NT2/D1 (cell line): ENCODE data around the gene PNMA8C.

Source experiments
- DNase-seq: peaks from one replicate; pipeline ENCODE4 v3.0.0-alpha.2; 2011; ENCODE audit warnings: low read depth, low spot score
- H3K27me3 ChIP-seq: 2 replicates; pipeline ENCODE4 v1.6.0; 2011; ENCODE audit warnings: mild to moderate bottlenecking; ENCODE audit not compliant: insufficient read length, insufficient read depth
- H3K36me3 ChIP-seq: 2 replicates; pipeline ENCODE4 v1.6.1; 2011; ENCODE audit warnings: mild to moderate bottlenecking, low read length, mixed read lengths; ENCODE audit not compliant: insufficient read depth, insufficient read length
- H3K4me1 ChIP-seq: 2 replicates; pipeline ENCODE4 v1.5.1; 2011; ENCODE audit not compliant: insufficient read depth, insufficient read length
- H3K4me3 ChIP-seq: 2 replicates; pipeline ENCODE4 v1.5.1; 2011; ENCODE audit warnings: low read depth; ENCODE audit not compliant: insufficient read length
- H3K9ac ChIP-seq: 2 replicates; pipeline ENCODE4 v1.6.0; 2011; ENCODE audit warnings: low read depth; ENCODE audit not compliant: insufficient read length
- H3K9me3 ChIP-seq: 2 replicates; pipeline ENCODE4 v1.5.1; 2011; ENCODE audit warnings: mild to moderate bottlenecking, low read length; ENCODE audit not compliant: insufficient read depth
- SUZ12 ChIP-seq: IDR thresholded peaks from 2 replicates; pipeline ENCODE4 v1.6.1; 2011; ENCODE audit not compliant: insufficient read length, insufficient read depth; ENCODE audit errors: extremely low read depth
- YY1 ChIP-seq: IDR thresholded peaks from 2 replicates; pipeline ENCODE4 v1.6.1; 2011; ENCODE audit not compliant: insufficient read length, insufficient read depth
- ZNF274 ChIP-seq: IDR thresholded peaks from 2 replicates; pipeline ENCODE4 v1.6.1; 2011; ENCODE audit warnings: mild to moderate bottlenecking, low read depth, low read length

The PNMA8C gene

GRCh38 chr19:46394402-46394797 is 34.3 kb downstream of the PNMA8C start:
- H3K4me1 ChIP-seq = peaks cover 11% of the 10 kb centered on the region
- no peaks in the 10 kb centered on the region for H3K27me3 ChIP-seq
- no peak for DNase-seq
- H3K9me3 ChIP-seq = no peaks in the 10 kb centered on the region
- TF ChIP-seq YY1 (no peak), SUZ12 (no peak)
- H3K36me3 ChIP-seq = peaks cover 39% of the 10 kb centered on the region
- H3K4me3 ChIP-seq = no peak overlapping the region
- no peak overlapping the region for H3K9ac ChIP-seq

GRCh38 chr19:46393456-46394401 is 35.0 kb downstream of the PNMA8C start:
- H3K9me3 ChIP-seq = no peaks in the 10 kb centered on the region
- TF ChIP-seq SUZ12 (no peak), YY1 (no peak), ZNF274 (no peak)
- H3K4me1 ChIP-seq = peaks cover 11% of the 10 kb centered on the region
- peaks cover 46% of the 10 kb centered on the region for H3K36me3 ChIP-seq
- no peaks in the 10 kb centered on the region for H3K27me3 ChIP-seq
- H3K4me3 ChIP-seq = no peak overlapping the region
- no peak overlapping the region for H3K9ac ChIP-seq
- no peak for DNase-seq

GRCh38 chr19:46392837-46393236 is 35.9 kb downstream of the PNMA8C start:
- peaks cover 55% of the 10 kb centered on the region for H3K36me3 ChIP-seq
- TF ChIP-seq ZNF274 (no peak), SUZ12 (no peak), YY1 (no peak)
- no peaks in the 10 kb centered on the region for H3K9me3 ChIP-seq
- H3K4me3 ChIP-seq = no peak overlapping the region
- H3K9ac ChIP-seq = no peak overlapping the region
- no peaks in the 10 kb centered on the region for H3K27me3 ChIP-seq
- DNase-seq = no peak
- H3K4me1 ChIP-seq = peaks cover 12% of the 10 kb centered on the region

- no peak for TF ChIP-seq YY1
- no peak for TF ChIP-seq SUZ12
- TF ChIP-seq ZNF274 = no peak
- Histone ChIP-seq H3K4me3 (no peak overlapping the region), H3K36me3 (peaks cover 60% of the 10 kb centered on the region), H3K4me1 (peaks cover 13% of the 10 kb centered on the region), H3K27me3 (no peaks in the 10 kb centered on the region), H3K9ac (no peak overlapping the region), H3K9me3 (no peaks in the 10 kb centered on the region)
- no peak for DNase-seq
Measured at GRCh38 chr19:46392252-46392801, 36.4 kb downstream of the PNMA8C start.

GRCh38 chr19:46391296-46392251 is 37.2 kb downstream of the PNMA8C start:
- H3K4me1 ChIP-seq = peaks cover 13% of the 10 kb centered on the region

GRCh38 chr19:46390866-46391265 is 37.9 kb downstream of the PNMA8C start:
- peaks cover 74% of the 10 kb centered on the region for H3K36me3 ChIP-seq
- H3K9me3 ChIP-seq = no peaks in the 10 kb centered on the region
- H3K4me3 ChIP-seq = no peak overlapping the region
- H3K4me1 ChIP-seq = peaks cover 13% of the 10 kb centered on the region
- H3K27me3 ChIP-seq = no peaks in the 10 kb centered on the region
- H3K9ac ChIP-seq = no peak overlapping the region
- no peak for DNase-seq
- TF ChIP-seq SUZ12 (no peak), YY1 (no peak), ZNF274 (no peak)

More at GRCh38 chr19:46391296-46392251, 37.2 kb downstream of the PNMA8C start:
- no peaks in the 10 kb centered on the region for H3K27me3 ChIP-seq
- peaks cover 68% of the 10 kb centered on the region for H3K36me3 ChIP-seq
- no peaks in the 10 kb centered on the region for H3K9me3 ChIP-seq
- no peak overlapping the region for H3K9ac ChIP-seq
- no peak overlapping the region for H3K4me3 ChIP-seq
- no peak for DNase-seq
- TF ChIP-seq SUZ12 (no peak), ZNF274 (no peak), YY1 (no peak)
